A673 (cell line): ENCODE measurements around the gene BCS1L. TPM values are rescaled to one million over a fixed set of nuclear protein-coding genes. Genes with fewer than 3 reads are reported as not detected.

ENCODE experiments used
- Bru-seq: library from RNA; stranded (reverse); fragments of 400-500 nt; gene quantifications from one replicate; lab custom pipeline; 2021; lab: Mats Ljungman, UMichigan
- BruChase-seq, 2 experiments: library from RNA; stranded (reverse); fragments of 400-500 nt; gene quantifications; one replicate each; lab custom pipeline; 2021; lab: Mats Ljungman, UMichigan
- BruUV-seq: library from RNA; stranded (reverse); fragments of 400-500 nt; replicated peaks from 2 replicates; lab custom pipeline; 2021; lab: Mats Ljungman, UMichigan
- CTCF ChIA-PET: fragments of 300-600 bp; sonication (Branson Sonifier 250); formaldehyde crosslinking; loops from one replicate; lab custom pipeline; 2022; ENCODE audit warnings: antibody characterized with exemption; lab: Charles Lee
- POLR2A ChIA-PET: fragments of 300-600 bp; sonication (Branson Sonifier 250); formaldehyde crosslinking; loops from one replicate; lab custom pipeline; 2022; ENCODE audit warnings: antibody characterized with exemption; ENCODE audit not compliant: low non-redundant PET; lab: Charles Lee
- DNase-seq: peaks from one replicate; pipeline ENCODE4 v3.0.0-alpha.2; 2015; ENCODE audit warnings: low spot score
- H3K27ac ChIP-seq: fragments of 200-600 bp; sonication (generic); 2 replicates; pipeline ENCODE4 v1.5.1; 2016; ENCODE audit warnings: mixed run types, low read depth, mild to moderate bottlenecking, mixed read lengths, antibody characterized with exemption, low read length; ENCODE audit not compliant: poor library complexity, severe bottlenecking
- H3K27me3 ChIP-seq: fragments of 200-600 bp; sonication (generic); replicated peaks from 2 replicates; pipeline ENCODE4 v1.6.1; 2017; ENCODE audit warnings: mixed run types, low read depth, mild to moderate bottlenecking, mixed read lengths, antibody characterized with exemption, low read length; ENCODE audit not compliant: insufficient read depth, poor library complexity
- H3K36me3 ChIP-seq: fragments of 200-600 bp; sonication (generic); 2 replicates; pipeline ENCODE4 v1.6.1; 2016; ENCODE audit warnings: mixed run types, mild to moderate bottlenecking, mixed read lengths, antibody characterized with exemption, low read length; ENCODE audit not compliant: insufficient read depth, poor library complexity, severe bottlenecking
- H3K4me1 ChIP-seq: fragments of 200-600 bp; sonication (generic); 2 replicates; pipeline ENCODE4 v1.6.1; 2017; ENCODE audit warnings: mixed run types, mild to moderate bottlenecking, mixed read lengths, antibody characterized with exemption, low read length; ENCODE audit not compliant: insufficient read depth, poor library complexity, severe bottlenecking
- H3K4me3 ChIP-seq: fragments of 200-600 bp; sonication (generic); 2 replicates; pipeline ENCODE4 v1.5.1; 2016; ENCODE audit warnings: low read depth, mixed run types, mild to moderate bottlenecking, mixed read lengths, low read length; ENCODE audit not compliant: poor library complexity, severe bottlenecking
- H3K9me3 ChIP-seq: fragments of 200-600 bp; sonication (generic); 2 replicates; pipeline ENCODE4 v1.6.1; 2016; ENCODE audit warnings: mixed run types, low read depth, mild to moderate bottlenecking, mixed read lengths, antibody characterized with exemption, low read length; ENCODE audit not compliant: poor library complexity, severe bottlenecking
- CTCF ChIP-seq: fragments of 300-800, 200-600 bp; sonication (generic); conservative IDR thresholded peaks from 2 replicates; pipeline ENCODE4 v1.5.1; 2017; ENCODE audit warnings: low read depth, mild to moderate bottlenecking, antibody characterized with exemption, low read length, moderate library complexity, mixed read lengths
- EZH2 ChIP-seq: fragments of 200-600 bp; sonication (generic); IDR thresholded peaks from 2 replicates; pipeline ENCODE4 v1.6.1; 2017; ENCODE audit warnings: borderline replicate concordance, low read depth, mild to moderate bottlenecking, mixed read lengths, antibody characterized with exemption, low read length; ENCODE audit not compliant: poor library complexity, severe bottlenecking
- intact Hi-C: fragments of 100-400 bp; cut with micrococcal nuclease; formaldehyde crosslinking; loops from one replicate; pipeline ENCODE4 v1.10.0; 2022; ENCODE audit not compliant: unreplicated experiment
- long read RNA-seq: library from polyadenylated mRNA; stranded (forward); transcript quantifications from one replicate; pipeline ENCODE4 v2.0.0, GENCODE V29; 2022
- total RNA-seq: library from RNA; stranded (reverse); gene quantifications from 2 replicates; pipeline ENCODE4 v1.2.3, GENCODE V29; 2021

The BCS1L gene, protein sequence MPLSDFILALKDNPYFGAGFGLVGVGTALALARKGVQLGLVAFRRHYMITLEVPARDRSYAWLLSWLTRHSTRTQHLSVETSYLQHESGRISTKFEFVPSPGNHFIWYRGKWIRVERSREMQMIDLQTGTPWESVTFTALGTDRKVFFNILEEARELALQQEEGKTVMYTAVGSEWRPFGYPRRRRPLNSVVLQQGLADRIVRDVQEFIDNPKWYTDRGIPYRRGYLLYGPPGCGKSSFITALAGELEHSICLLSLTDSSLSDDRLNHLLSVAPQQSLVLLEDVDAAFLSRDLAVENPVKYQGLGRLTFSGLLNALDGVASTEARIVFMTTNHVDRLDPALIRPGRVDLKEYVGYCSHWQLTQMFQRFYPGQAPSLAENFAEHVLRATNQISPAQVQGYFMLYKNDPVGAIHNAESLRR
- total RNA-seq (70.6 and 74.1 TPM in 2 replicates), Bru-seq, nascent RNA (percentile 68 among the genes with signal in this experiment), BruChase-seq, experiment 1, labeled RNA remaining after a 2-hour chase (percentile 79 among the genes with signal in this experiment), BruChase-seq, experiment 2, labeled RNA remaining after a 6-hour chase (percentile 84 among the genes with signal in this experiment)
- long read RNA-seq, transcript BCS1L-204 (9 exons, 1,584 nt), result minor isoform, 7 of 139 reads
- long read RNA-seq, transcript BCS1L-203 (9 exons, 1,525 nt), result minor isoform, 9 of 139 reads
- long read RNA-seq, transcript BCS1L-205 (8 exons, 1,430 nt), result minor isoform, 6 of 139 reads
- long read RNA-seq, transcript BCS1L-201 (8 exons, 1,454 nt), result major isoform, 43 of 139 reads
- long read RNA-seq, partial matches to known transcripts, result 21 of 139 reads
- long read RNA-seq, other reads (novel, unspliced or antisense), result 43 of 139 reads

DNA sequence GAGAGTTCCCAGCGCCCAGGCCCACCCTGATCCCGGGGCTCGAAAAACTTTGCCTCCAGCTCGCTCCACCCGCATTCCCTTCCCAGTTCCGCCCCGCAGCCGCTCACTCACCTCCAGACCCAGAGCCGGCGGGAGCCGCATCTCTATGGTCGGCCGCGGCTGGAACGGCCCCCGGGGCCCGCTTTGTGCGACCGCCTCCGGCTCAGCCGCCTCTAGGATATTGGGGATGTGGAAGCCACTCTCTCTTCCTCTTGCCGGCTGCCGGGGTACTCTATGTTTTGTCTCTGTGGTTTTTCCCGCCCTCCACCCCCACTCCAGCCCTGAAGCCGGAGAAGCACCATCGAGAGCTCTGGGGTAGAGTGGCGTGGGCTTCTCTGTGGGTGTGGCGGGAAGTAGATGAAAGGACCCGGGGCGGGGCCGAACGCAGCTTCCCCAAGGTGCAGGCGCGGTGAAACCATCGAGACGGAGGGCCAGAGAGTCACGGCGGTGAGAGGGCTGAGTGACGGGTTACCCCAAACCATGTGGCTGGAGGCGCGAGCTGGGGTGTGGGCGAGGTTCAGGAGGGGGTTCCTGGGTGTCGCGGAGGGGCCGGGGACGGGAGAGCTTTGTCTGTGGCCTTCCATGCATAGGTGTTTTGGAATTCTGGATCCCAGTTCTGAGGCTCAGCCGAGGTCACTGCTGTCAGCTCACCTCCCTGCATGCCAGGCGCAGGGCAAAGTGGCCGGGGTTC is at the start of gene BCS1L, which contains the start of gene ZNF142:
BCS1L (plus strand) TSS at position 426 of the 730 bp plus-strand sequence. CDS start 1,305 bp downstream, outside the sequence.
ZNF142 (minus strand) TSS at position 366 of the 730 bp plus-strand sequence. CDS start 3,194 bp downstream, outside the sequence.
- BruUV-seq, result no TSS peak
- TF ChIP-seq CTCF, result no peak
- no peak for TF ChIP-seq EZH2
- Histone ChIP-seq H3K4me1 (peaks cover 6% of the 10 kb centered on the region), H3K27me3 (no peaks in the 10 kb centered on the region), H3K9me3 (no peaks in the 10 kb centered on the region), H3K36me3 (peaks cover 57% of the 10 kb centered on the region), H3K4me3 (peak within 1 kb of the TSS; percentile 89), H3K27ac (peak within 1 kb of the TSS; percentile 85)
- ChIA-PET POLR2A (interaction anchor here (0.6 to 1.2 kb wide), 2 partner anchors 51 to 275 kb away, joined by 4 to 8 read pairs; partner anchors contain the start of gene TTLL4), CTCF (interaction anchor here (0.6 to 2.3 kb wide), 4 partner anchors 31 to 198 kb away, joined by 7 to 28 read pairs (median 10); no protein-coding TSS in a partner anchor)
- intact Hi-C loops, result no loop called here
- DNase-seq, result peak; percentile 98

DNA sequence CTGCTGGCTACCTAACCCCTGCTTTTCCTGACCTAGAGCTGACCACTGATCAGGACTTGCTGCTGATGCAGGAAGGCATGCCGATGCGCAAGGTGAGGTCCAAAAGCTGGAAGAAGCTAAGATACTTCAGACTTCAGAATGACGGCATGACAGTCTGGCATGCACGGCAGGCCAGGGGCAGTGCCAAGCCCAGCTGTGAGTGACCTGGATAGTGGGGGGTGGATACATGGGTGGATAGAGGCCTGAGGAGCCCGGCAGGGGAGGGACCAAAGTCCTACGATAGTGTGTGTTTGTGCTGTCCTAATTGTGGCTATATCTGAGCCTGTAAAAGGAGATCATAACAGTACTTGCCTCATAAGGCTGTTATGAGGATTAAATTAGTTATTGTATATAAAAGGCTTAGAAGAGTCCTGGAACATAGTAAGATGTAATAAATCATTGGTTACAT is 43.6 kb upstream of the BCS1L start:
- H3K4me1 ChIP-seq, result no peaks in the 10 kb centered on the region
- no peaks in the 10 kb centered on the region for H3K9me3 ChIP-seq
- no TSS peak for BruUV-seq
- POLR2A ChIA-PET, result no interaction called here
- H3K27me3 ChIP-seq, result no peaks in the 10 kb centered on the region
- no peak overlapping the region for H3K4me3 ChIP-seq
- no peak overlapping the region for H3K27ac ChIP-seq
- H3K36me3 ChIP-seq, result no peaks in the 10 kb centered on the region
- no peak for DNase-seq
- CTCF ChIA-PET, result no interaction called here
- TF ChIP-seq CTCF (no peak), EZH2 (no peak)
- intact Hi-C loops, result no loop called here
